Activated B cell treated with CpG ODN at 0.5 μM for 24 hours (primary cell): ENCODE measurements around the gene KCNQ2. TPM values are rescaled to one million over a fixed set of nuclear protein-coding genes. Genes with fewer than 3 reads are reported as not detected.

ENCODE experiments used
- ATAC-seq: fragments of 200-7000 bp; cut with Tn5 transposase; one replicate; pipeline ENCODE4 v1.10.0; 2021; ENCODE audit warnings: low read depth, mild to moderate bottlenecking, moderate library complexity
- CTCF ChIA-PET: fragments of 350-600 bp; sonication (Branson Sonifier 250); formaldehyde crosslinking; loops from one replicate; lab custom pipeline; 2021; ENCODE audit warnings: antibody characterized with exemption; lab: Charles Lee
- POLR2A ChIA-PET: fragments of 350-600 bp; sonication (Branson Sonifier 250); formaldehyde crosslinking; loops from one replicate; lab custom pipeline; 2021; ENCODE audit warnings: antibody characterized with exemption; lab: Charles Lee
- DNase-seq: peaks from one replicate; pipeline ENCODE4 v3.0.0; 2022
- H3K27ac Mint-ChIP-seq: one replicate; pipeline ENCODE4 v1.8.0; 2020; ENCODE audit warnings: mixed read lengths
- H3K27me3 Mint-ChIP-seq: one replicate; pipeline ENCODE4 v1.8.0; 2021; ENCODE audit warnings: mixed read lengths
- H3K36me3 Mint-ChIP-seq: one replicate; pipeline ENCODE4 v1.8.0; 2021; ENCODE audit warnings: low read depth, mixed read lengths
- H3K4me1 Mint-ChIP-seq: one replicate; pipeline ENCODE4 v1.8.0; 2021; ENCODE audit warnings: mixed read lengths
- H3K4me3 Mint-ChIP-seq: one replicate; pipeline ENCODE4 v1.8.0; 2020; ENCODE audit warnings: mild to moderate bottlenecking, mixed read lengths
- H3K9me3 Mint-ChIP-seq: one replicate; pipeline ENCODE4 v1.8.0; 2020; ENCODE audit warnings: mixed read lengths
- CTCF ChIP-seq: fragments of 200-600 bp; IDR thresholded peaks from one replicate; pipeline ENCODE4 v1.8.0; 2022; ENCODE audit warnings: antibody characterized with exemption, mild to moderate bottlenecking
- intact Hi-C: fragments of 100-400 bp; cut with micrococcal nuclease; formaldehyde crosslinking; loops from one replicate; pipeline ENCODE4 v1.15.1; 2024
- total RNA-seq: library from RNA; stranded (reverse); gene quantifications from 2 replicates; pipeline ENCODE4 v1.2.3, GENCODE V29; 2022

Gene KCNQ2
- total RNA-seq, 1 donor from 2014 or later = not detected

DNA sequence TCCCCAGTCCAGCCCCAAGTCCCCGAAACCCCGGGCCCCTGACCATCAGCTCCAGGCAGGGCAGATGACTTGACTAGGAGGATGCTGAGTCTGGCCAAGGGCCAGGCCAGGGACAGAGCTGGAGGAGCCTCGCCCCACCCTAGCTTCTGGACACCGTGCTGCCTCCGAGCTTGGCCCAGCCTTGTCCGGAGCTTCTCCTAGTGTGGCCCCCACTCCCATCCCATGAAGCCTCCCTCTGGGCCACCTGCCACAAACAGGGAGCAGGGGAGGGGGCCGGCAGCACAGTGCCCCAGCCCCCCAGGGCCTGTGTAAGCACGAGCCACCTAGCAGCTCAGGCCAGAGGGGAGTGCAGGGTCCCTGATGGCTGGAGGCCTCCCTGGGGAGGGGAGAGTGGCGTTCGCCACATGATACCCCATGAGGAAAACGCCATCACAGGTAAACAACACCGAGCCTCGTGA is 21.1 kb upstream of the KCNQ2 start:
- no peaks in the 10 kb centered on the region for H3K9me3 Mint-ChIP-seq
- no peak for DNase-seq
- no peak overlapping the region for H3K27ac Mint-ChIP-seq
- ChIA-PET CTCF (interaction anchor here (1.1 kb wide), 1 partner anchor 480 kb away, joined by 4 read pairs; no protein-coding TSS in a partner anchor), POLR2A (no interaction called here)
- peaks cover 4% of the 10 kb centered on the region for H3K4me1 Mint-ChIP-seq
- no peak for TF ChIP-seq CTCF
- H3K27me3 Mint-ChIP-seq = peaks cover 14% of the 10 kb centered on the region
- ATAC-seq = no peak
- intact Hi-C loops = no loop called here
- no peak overlapping the region for H3K4me3 Mint-ChIP-seq
- H3K36me3 Mint-ChIP-seq = no peaks in the 10 kb centered on the region

DNA sequence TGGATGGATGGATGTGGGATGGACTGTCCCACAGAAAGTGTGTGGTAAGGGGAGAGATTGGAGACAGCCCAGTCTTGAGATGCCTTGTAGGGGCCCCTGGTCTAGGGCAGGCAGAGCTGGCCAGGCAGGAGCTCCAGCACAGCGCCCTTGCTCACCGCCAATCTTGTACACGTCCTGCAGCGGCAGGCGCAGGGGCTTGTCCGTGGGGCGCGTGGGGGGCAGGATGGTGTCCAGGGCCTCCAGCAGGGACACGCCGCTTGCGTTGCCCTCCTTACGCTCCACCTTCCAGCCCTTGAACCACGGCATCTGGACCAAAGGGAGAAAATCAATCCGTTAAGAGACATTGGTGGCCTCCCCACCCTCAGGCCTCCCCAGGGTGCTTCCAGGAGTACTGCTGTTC is 20.5 kb upstream of the KCNQ2 start:
- Mint-ChIP-seq H3K4me1 (peaks cover 4% of the 10 kb centered on the region), H3K27me3 (peaks cover 14% of the 10 kb centered on the region), H3K27ac (no peak overlapping the region), H3K4me3 (no peak overlapping the region), H3K9me3 (no peaks in the 10 kb centered on the region), H3K36me3 (no peaks in the 10 kb centered on the region)
- DNase-seq = no peak
- no peak for ATAC-seq
- intact Hi-C loops = no loop called here
- POLR2A ChIA-PET = no interaction called here
- no peak for TF ChIP-seq CTCF
- CTCF ChIA-PET = interaction anchor here (1.1 kb wide), 1 partner anchor 481 kb away, joined by 4 read pairs; no protein-coding TSS in a partner anchor

DNA sequence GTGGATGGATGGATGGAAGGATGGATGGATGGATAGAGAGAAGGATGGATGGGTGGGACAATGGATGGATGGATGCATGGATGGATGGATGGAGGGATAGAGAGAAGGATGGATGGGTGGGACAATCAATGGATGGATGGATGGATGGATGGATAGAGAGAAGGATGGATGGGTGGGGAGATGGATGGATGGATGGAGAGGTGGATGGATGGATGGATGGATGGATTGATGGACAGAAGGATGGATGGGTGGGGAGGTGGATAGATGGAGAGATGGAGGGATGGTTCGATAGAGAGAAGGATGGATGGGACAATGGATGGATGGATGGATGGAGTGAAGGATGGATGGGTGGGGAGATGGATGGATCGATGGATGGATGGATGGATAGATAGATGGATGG is 20.1 kb upstream of the KCNQ2 start:
- Mint-ChIP-seq H3K4me1 (peaks cover 4% of the 10 kb centered on the region), H3K4me3 (no peak overlapping the region), H3K27me3 (peaks cover 14% of the 10 kb centered on the region), H3K27ac (no peak overlapping the region), H3K36me3 (no peaks in the 10 kb centered on the region), H3K9me3 (no peaks in the 10 kb centered on the region)
- POLR2A ChIA-PET = no interaction called here
- ATAC-seq (no peak), DNase-seq (no peak)
- CTCF ChIA-PET = no interaction called here
- intact Hi-C loops = no loop called here
- no peak for TF ChIP-seq CTCF

DNA sequence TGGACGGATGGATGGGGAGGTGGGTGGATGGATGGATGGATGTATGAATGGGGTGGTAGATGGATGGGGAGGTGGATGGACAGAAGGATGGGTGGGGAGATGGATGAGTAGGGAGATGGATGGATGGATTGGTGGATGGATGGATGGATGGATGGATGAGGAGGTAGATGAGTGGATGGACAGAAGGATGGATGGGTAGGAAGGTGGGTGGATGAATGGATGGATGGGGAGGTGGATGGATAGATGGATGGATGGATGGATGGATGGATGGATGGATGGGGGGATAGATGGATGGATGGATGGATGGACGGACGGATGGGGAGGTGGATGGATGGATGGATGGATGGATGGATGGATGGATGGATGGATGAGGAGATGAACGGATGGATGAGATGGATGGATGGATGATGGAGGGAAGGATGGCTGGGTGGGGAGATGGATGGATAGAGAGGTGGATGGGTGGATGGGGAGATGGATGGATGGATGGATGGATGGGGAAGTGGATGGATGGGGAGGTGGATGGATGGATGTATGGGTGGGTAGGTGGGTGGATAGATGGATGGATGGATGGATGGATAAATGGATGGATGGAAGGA is 19.3 kb upstream of the KCNQ2 start:
- ChIA-PET POLR2A (no interaction called here), CTCF (no interaction called here)
- ATAC-seq (no peak), DNase-seq (no peak)
- no peak for TF ChIP-seq CTCF
- no peak overlapping the region for H3K27ac Mint-ChIP-seq
- peaks cover 4% of the 10 kb centered on the region for H3K4me1 Mint-ChIP-seq
- H3K4me3 Mint-ChIP-seq = no peak overlapping the region
- H3K36me3 Mint-ChIP-seq = no peaks in the 10 kb centered on the region
- intact Hi-C loops = no loop called here
- no peaks in the 10 kb centered on the region for H3K9me3 Mint-ChIP-seq
- peaks cover 11% of the 10 kb centered on the region for H3K27me3 Mint-ChIP-seq

- Mint-ChIP-seq H3K4me3 (no peak overlapping the region), H3K36me3 (no peaks in the 10 kb centered on the region), H3K9me3 (no peaks in the 10 kb centered on the region), H3K27ac (no peak overlapping the region), H3K27me3 (peaks cover 13% of the 10 kb centered on the region), H3K4me1 (no peaks in the 10 kb centered on the region)
- intact Hi-C loops = no loop called here
- POLR2A ChIA-PET = no interaction called here
- CTCF ChIA-PET = no interaction called here
- TF ChIP-seq CTCF = no peak
- DNase-seq (no peak), ATAC-seq (no peak)
Observed at GRCh38 chr20:63491078-63491477, 18.6 kb upstream of the KCNQ2 start.
